ENCODE data around the gene DISC1.
"Not testable (repeated sequence)": the region's sequence is repeated elsewhere in the genome, so short reads cannot be mapped to it uniquely, and the experiment has no call there.

The DISC1 gene

DNA sequence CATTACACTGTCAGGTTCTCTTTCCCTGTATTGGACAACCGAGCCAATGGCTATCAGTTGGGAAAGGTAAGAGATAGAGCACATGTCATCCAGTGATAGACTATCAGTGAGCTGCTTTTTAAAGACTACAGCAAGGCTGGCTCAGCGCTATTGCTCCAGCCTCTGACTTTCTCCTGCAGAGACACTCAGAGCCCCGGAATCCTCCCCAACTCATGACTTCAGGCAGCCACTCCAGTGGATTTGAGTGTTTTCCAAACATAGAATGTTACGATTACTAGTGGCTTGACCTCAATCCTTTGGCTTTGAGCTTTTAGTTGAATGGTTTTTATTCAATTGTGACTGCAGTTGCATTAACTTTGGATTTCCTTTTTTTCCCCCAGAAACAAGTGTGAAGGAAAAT lies 331.9 kb downstream of the DISC1 start:
- no peak for TF ChIP-seq HDGF (IDR thresholded peaks at IDR 0.05; ENCODE audit: borderline replicate concordance)
- ChIA-PET POLR2A (no interaction called here), CTCF (no interaction called here)
- DNase-seq (ENCODE audit: extremely low spot score) = no peak

DNA sequence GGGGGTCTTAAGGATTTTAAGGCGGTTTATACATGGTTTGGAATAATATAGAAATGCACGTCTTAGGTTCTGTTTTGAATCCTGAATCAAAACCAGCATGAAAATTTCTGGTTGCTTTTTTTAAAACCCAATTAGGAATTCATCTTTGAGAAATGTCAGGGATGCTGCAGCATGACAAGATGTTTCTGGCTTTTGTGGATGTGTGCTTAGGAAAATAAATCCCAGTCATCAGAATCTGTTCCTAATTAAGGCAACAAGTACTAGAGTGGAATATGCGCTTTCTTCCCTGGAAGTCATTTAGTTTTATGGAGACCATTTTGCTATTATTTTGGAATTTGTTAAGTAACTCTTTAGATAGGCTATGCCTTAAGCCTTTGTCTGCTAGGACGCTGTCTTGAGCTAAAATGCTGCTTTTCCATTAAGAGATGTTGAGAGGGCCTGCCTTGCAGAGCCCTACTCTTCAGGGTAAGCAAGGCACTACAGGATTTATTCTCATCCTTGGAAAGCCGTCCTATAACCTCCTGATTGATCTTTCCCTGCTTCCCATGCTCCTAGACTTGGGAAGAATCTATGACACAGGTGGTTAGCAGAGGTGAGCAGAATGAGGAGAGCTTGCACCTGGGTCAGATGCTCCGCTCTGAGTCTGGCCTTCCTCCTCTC lies 332.8 kb downstream of the DISC1 start:
- TF ChIP-seq FOXA1 (IDR thresholded peaks at IDR 0.05) = no peak
- TF ChIP-seq, protein P1, sequence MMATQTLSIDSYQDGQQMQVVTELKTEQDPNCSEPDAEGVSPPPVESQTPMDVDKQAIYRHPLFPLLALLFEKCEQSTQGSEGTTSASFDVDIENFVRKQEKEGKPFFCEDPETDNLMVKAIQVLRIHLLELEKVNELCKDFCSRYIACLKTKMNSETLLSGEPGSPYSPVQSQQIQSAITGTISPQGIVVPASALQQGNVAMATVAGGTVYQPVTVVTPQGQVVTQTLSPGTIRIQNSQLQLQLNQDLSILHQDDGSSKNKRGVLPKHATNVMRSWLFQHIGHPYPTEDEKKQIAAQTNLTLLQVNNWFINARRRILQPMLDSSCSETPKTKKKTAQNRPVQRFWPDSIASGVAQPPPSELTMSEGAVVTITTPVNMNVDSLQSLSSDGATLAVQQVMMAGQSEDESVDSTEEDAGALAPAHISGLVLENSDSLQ (IDR thresholded peaks at IDR 0.05) = no peak
- TF ChIP-seq TARDBP (IDR thresholded peaks at IDR 0.05) = no peak
- no peak for TF ChIP-seq CTBP1 (IDR thresholded peaks at IDR 0.05; ENCODE audit: borderline replicate concordance)
- no peak for TF ChIP-seq FOXK2 (IDR thresholded peaks at IDR 0.05)
- no peak for TF ChIP-seq ARNT (IDR thresholded peaks at IDR 0.05)
- no peak for TF ChIP-seq L3MBTL2 (conservative IDR thresholded peaks at IDR 0.05)
- no peak for TF ChIP-seq LEF1 (IDR thresholded peaks at IDR 0.05; ENCODE audit: borderline replicate concordance)
- no peak for TF ChIP-seq SUZ12 (IDR thresholded peaks at IDR 0.05)
- TF ChIP-seq HDGF (IDR thresholded peaks at IDR 0.05; ENCODE audit: borderline replicate concordance) = no peak
- no peak for TF ChIP-seq BHLHE40 (IDR thresholded peaks at IDR 0.05; ENCODE audit: borderline replicate concordance)
- no peak for TF ChIP-seq FOXM1 (IDR thresholded peaks at IDR 0.05; ENCODE audit: borderline replicate concordance)
- ChIA-PET POLR2A (no interaction called here), CTCF (no interaction called here)
- no peak for DNase-seq (ENCODE audit: extremely low spot score)

DNA sequence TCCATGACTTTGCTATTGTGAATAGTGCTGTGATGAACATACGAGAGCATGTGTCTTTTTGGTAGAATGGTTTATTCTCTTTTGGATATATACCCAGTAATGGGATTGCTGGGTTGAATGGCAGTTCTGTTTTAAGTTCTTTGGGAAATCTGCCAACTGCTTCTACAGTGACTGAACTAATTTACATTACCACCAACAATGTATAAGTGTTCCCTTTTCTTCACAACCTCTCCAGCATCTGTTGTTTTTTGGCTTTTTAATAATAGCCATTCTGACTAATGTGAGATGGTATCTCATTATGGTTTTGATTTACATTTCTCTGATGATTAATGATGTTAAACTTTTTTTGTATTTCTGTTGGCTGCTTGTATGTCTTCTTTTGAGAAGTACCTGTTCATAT lies 335.2 kb downstream of the DISC1 start:
- DNase-seq (ENCODE audit: extremely low spot score); POLR2A ChIA-PET: not testable (repeated sequence)

DNA sequence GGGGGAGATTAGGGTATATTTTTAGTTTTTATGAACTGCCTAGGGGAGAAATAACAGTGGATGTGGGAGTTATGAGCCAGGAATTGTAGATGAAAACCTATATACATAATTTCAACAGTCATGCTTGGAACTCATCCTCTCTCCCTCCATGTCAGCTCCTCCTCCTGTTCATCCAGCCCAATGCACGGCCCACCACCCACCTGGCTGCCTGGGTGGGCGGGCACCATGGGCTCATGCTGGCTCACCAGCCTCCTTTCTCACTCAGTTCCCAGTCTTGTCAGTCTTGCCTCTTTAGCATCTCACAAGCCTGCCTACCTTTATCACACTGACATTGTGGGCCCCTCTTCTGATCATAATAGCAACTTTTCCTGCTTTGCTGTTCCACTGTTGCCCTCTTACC lies 336.0 kb downstream of the DISC1 start:
- TF ChIP-seq FOXM1 (IDR thresholded peaks at IDR 0.05; ENCODE audit: borderline replicate concordance) = no peak
- TF ChIP-seq FOXK2 (IDR thresholded peaks at IDR 0.05) = no peak
- TF ChIP-seq FOXA1 (IDR thresholded peaks at IDR 0.05) = no peak
- no peak for TF ChIP-seq SP1 (IDR thresholded peaks at IDR 0.05)
- no peak for TF ChIP-seq L3MBTL2 (conservative IDR thresholded peaks at IDR 0.05)
- no peak for TF ChIP-seq BHLHE40 (IDR thresholded peaks at IDR 0.05; ENCODE audit: borderline replicate concordance)
- no peak for TF ChIP-seq ARNT (IDR thresholded peaks at IDR 0.05)
- ChIA-PET POLR2A (no interaction called here), CTCF (no interaction called here)
- DNase-seq (ENCODE audit: extremely low spot score) = no peak

More for the DNA sequence above, 335.2 kb downstream of the DISC1 start:
- CTCF ChIA-PET = not testable (repeated sequence)

DNA sequence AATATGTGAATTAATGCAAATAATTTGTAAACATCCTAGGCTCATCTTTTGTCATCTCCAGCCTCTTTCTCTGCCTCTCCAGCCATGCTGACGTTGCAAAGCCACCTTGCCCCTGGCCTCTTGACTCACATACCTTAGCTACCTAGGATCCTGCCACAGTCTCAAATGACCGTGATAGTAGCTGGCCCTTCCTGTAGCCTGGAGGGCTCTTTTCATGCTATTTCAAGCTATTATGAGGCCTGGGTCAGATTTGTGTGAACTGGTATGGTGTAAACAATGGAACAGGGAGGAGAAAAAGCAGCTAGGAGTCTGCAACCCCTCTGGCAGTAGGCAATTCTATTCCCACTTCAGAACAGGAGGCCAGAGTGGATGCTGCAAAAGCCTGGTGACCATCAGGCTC lies 337.7 kb downstream of the DISC1 start:
- CTCF ChIA-PET = no interaction called here
- POLR2A ChIA-PET = no interaction called here
- no peak for TF ChIP-seq BHLHE40 (IDR thresholded peaks at IDR 0.05; ENCODE audit: borderline replicate concordance)
- TF ChIP-seq SP1 (IDR thresholded peaks at IDR 0.05) = no peak
- no peak for TF ChIP-seq SUZ12 (IDR thresholded peaks at IDR 0.05)
- TF ChIP-seq HDGF (IDR thresholded peaks at IDR 0.05; ENCODE audit: borderline replicate concordance) = no peak
- no peak for TF ChIP-seq ELF4 (IDR thresholded peaks at IDR 0.05)
- no peak for TF ChIP-seq TARDBP (IDR thresholded peaks at IDR 0.05)
- no peak for TF ChIP-seq FOXK2 (IDR thresholded peaks at IDR 0.05)
- TF ChIP-seq, protein P1 (IDR thresholded peaks at IDR 0.05) = no peak
- no peak for TF ChIP-seq CTBP1 (IDR thresholded peaks at IDR 0.05; ENCODE audit: borderline replicate concordance)
- no peak for TF ChIP-seq ZNF384 (IDR thresholded peaks at IDR 0.05)
- no peak for DNase-seq (ENCODE audit: extremely low spot score)

DNA sequence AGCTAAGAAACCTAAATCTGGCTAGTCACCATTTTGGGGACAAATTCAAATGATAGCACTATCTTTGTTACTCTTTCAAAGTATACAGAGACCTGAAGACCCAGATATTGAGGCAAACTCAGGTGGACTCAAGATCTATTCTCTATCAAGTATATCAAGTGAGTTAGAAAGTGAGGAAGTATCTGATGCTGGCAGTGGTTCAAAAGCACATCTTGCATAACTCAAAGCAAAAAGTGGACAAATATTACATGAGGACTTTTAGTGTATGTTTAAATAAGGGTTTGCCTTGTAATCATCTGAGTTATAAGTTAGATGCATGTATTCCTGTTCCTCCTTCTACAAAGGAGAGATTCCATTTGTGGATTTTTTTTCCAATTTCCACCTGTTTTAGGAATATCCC lies 338.4 kb downstream of the DISC1 start:
- POLR2A ChIA-PET = no interaction called here
- TF ChIP-seq FOXA1 (IDR thresholded peaks at IDR 0.05) = no peak
- DNase-seq (ENCODE audit: extremely low spot score) = no peak

DNA sequence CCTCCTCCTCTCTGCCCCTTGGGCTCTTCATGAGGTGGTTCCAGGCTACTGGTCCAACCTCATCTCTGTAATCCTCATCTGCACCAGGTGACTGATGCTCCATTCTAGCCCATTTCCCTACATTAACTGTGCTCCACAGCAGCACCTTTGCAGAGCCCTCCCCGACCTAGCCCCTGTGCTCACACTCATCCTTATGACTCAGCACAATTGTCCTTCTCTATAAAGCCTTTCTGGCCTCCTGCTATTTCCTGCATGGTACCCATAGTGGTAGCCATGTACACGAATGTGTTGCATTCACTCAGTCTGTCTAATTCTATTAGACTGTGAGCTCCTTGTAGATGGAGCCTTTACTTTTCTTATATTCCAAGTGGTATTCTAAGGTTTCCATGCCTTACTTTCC lies 339.0 kb downstream of the DISC1 start:
- no peak for DNase-seq (ENCODE audit: extremely low spot score)
- TF ChIP-seq BHLHE40 (IDR thresholded peaks at IDR 0.05; ENCODE audit: borderline replicate concordance) (no peak), FOXK2 (IDR thresholded peaks at IDR 0.05) (no peak), ZNF384 (IDR thresholded peaks at IDR 0.05) (no peak), L3MBTL2 (conservative IDR thresholded peaks at IDR 0.05) (no peak), NFRKB (IDR thresholded peaks at IDR 0.05) (no peak), HDGF (IDR thresholded peaks at IDR 0.05; ENCODE audit: borderline replicate concordance) (no peak), TARDBP (IDR thresholded peaks at IDR 0.05) (no peak)
- TF ChIP-seq, protein P1 (IDR thresholded peaks at IDR 0.05) = no peak
- ChIA-PET CTCF (no interaction called here), POLR2A (no interaction called here)

More for the DNA sequence above, 338.4 kb downstream of the DISC1 start:
- CTCF ChIA-PET = no interaction called here

DNA sequence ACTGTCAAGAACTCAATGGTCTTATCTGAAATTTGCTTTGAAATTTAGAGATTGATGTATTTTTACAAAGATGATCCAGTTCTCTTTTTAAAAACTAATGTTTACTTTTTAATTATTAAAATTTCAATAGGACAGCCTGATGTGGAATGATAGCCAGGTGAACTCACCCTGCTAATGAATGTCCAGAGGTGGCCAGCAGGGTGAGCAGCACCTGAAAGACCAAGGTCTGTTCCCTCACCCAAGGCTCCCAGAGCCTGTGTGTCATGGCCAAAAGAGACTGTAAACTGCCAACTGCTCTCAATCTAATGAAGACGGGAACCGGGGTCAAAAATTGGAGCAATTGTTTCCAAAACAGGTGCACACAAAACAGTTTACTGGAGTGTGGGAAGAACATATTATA lies 340.4 kb downstream of the DISC1 start:
- no peak for DNase-seq (ENCODE audit: extremely low spot score)
- ChIA-PET CTCF (interaction anchor here (0.8 kb wide), 1 partner anchor 54 kb away, joined by 3 read pairs; no protein-coding TSS in a partner anchor), POLR2A (no interaction called here)
- TF ChIP-seq, protein P1 (IDR thresholded peaks at IDR 0.05) = no peak
